ENCODE measurements around the gene FAR1.

GRCh38 chr11:13674799-13675509 lies 6.5 kb downstream of the FAR1 start:
- TF ChIP-seq YY1 (IDR thresholded peaks at IDR 0.05; ENCODE audit: insufficient read depth, insufficient read length) (no peak), SUZ12 (IDR thresholded peaks at IDR 0.05; ENCODE audit: extremely low read depth, insufficient read depth, insufficient read length) (no peak)

Data from NT2/D1 (cell line).